SK-N-SH (cell line): ENCODE data around the gene SNX9. TPM values are rescaled to one million over a fixed set of nuclear protein-coding genes. Genes with fewer than 3 reads are reported as not detected.

Experiments used
- CTCF ChIA-PET: fragments of 300-600, 350-600 bp; formaldehyde crosslinking; extraction: SDS; loops from one replicate; lab custom pipeline; 2021; lab: Yijun Ruan, JAX
- POLR2A ChIA-PET: fragments of 350-600 bp; sonication (Branson Sonifier 250); formaldehyde crosslinking; extraction: SDS; loops from one replicate; lab custom pipeline; 2020; ENCODE audit warnings: antibody characterized with exemption, inconsistent platforms; lab: Yijun Ruan, JAX
- DNase-seq: peaks from one replicate; pipeline ENCODE4 v3.0.0; 2012
- H2AFZ ChIP-seq: fragments of 200-600 bp; sonication (generic); 2 replicates; pipeline ENCODE4 v1.8.1; 2016; ENCODE audit warnings: antibody characterized with exemption, mild to moderate bottlenecking, low read depth
- H3F3A ChIP-seq: fragments of 200-600 bp; sonication (generic); replicated peaks from 2 replicates; pipeline ENCODE3; 2016; ENCODE audit warnings: antibody characterized with exemption, mild to moderate bottlenecking; ENCODE audit not compliant: insufficient read depth
- H3K27ac ChIP-seq, 2 experiments: fragments of 200-500 bp in 1 of 2; fragments of 200-600 bp in 1 of 2; sonication (Bioruptor generic) in 1 of 2; sonication (generic), shearing (Covaris generic) in 1 of 2; 2 replicates each; pipeline versions ENCODE4 v1.5.1 to v1.6.1; 2014 to 2016; ENCODE audit warnings: low read depth in 2 of 2, inconsistent platforms in 1 of 2, low read length in 1 of 2, mild to moderate bottlenecking in 1 of 2, mixed read lengths in 1 of 2
- H3K27me3 ChIP-seq: fragments of 200-600 bp; sonication (generic), shearing (Covaris generic); 2 replicates; pipeline ENCODE4 v1.6.1; 2016; ENCODE audit warnings: mixed run types; ENCODE audit not compliant: insufficient read depth
- H3K36me3 ChIP-seq, 2 experiments: fragments of 200-500 bp in 1 of 2; fragments of 200-600 bp in 1 of 2; sonication (Bioruptor generic) in 1 of 2; sonication (generic) in 1 of 2; replicated peaks in 1 of 2; 2 replicates each; pipeline versions ENCODE3 to v1.5.1; 2014 to 2016; ENCODE audit warnings: low read length in 1 of 2, mild to moderate bottlenecking in 1 of 2; ENCODE audit not compliant: insufficient read depth in 2 of 2, control insufficient read depth in 1 of 2
- H3K4me1 ChIP-seq, 2 experiments: fragments of 200-500 bp in 1 of 2; fragments of 200-600 bp in 1 of 2; sonication (Bioruptor generic) in 1 of 2; sonication (generic), shearing (Covaris generic) in 1 of 2; 2 replicates each; pipeline versions ENCODE4 v1.5.1 to v1.6.1; 2014 to 2016; ENCODE audit warnings: low read depth in 1 of 2, low read length in 1 of 2, mixed run types in 1 of 2; ENCODE audit not compliant: insufficient read depth in 2 of 2, control insufficient read depth in 1 of 2
- H3K4me2 ChIP-seq: fragments of 200-600 bp; sonication (generic), shearing (Covaris generic); 2 replicates; pipeline ENCODE4 v1.6.1; 2017; ENCODE audit warnings: mixed run types
- H3K4me3 ChIP-seq, 2 experiments: fragments of 200-500 bp in 1 of 2; fragments of 200-600 bp in 1 of 2; sonication (Bioruptor generic) in 1 of 2; sonication (generic), shearing (Covaris generic) in 1 of 2; 2 replicates each; pipeline versions ENCODE4 v1.5.1 to v1.8.1; 2014 to 2016; ENCODE audit warnings: low read depth in 2 of 2, inconsistent platforms in 1 of 2, low read length in 1 of 2, mild to moderate bottlenecking in 1 of 2, mixed read lengths in 1 of 2, moderate library complexity in 1 of 2
- H3K79me2 ChIP-seq: fragments of 200-600 bp; sonication (generic); 2 replicates; pipeline ENCODE4 v1.8.1; 2017; ENCODE audit warnings: mild to moderate bottlenecking; ENCODE audit not compliant: insufficient read depth
- H3K9ac ChIP-seq: fragments of 200-600 bp; sonication (generic); 2 replicates; pipeline ENCODE4 v1.6.1; 2017; ENCODE audit warnings: mixed run types
- H3K9me2 ChIP-seq: fragments of 200-600 bp; sonication (generic); 2 replicates; pipeline ENCODE4 v1.6.1; 2017; ENCODE audit warnings: mixed run types
- H3K9me3 ChIP-seq: fragments of 200-600 bp; sonication (generic); 2 replicates; pipeline ENCODE4 v1.6.1; 2017; ENCODE audit warnings: mixed run types, mild to moderate bottlenecking, moderate library complexity
- H4K20me1 ChIP-seq: fragments of 200-600 bp; sonication (generic); 2 replicates; pipeline ENCODE4 v1.6.1; 2017; ENCODE audit warnings: mild to moderate bottlenecking, mixed run types; ENCODE audit not compliant: insufficient read depth
- ELF1 ChIP-seq: IDR thresholded peaks from 2 replicates; pipeline ENCODE4 v1.4.0; 2012
- FOXM1 ChIP-seq: IDR thresholded peaks from 2 replicates; pipeline ENCODE4 v1.4.0; 2012; ENCODE audit warnings: low read depth, mild to moderate bottlenecking
- MAX ChIP-seq: IDR thresholded peaks from 2 replicates; pipeline ENCODE4 v1.4.0; 2012; ENCODE audit warnings: low read depth
- MEF2A ChIP-seq: IDR thresholded peaks from 2 replicates; pipeline ENCODE4 v1.4.0; 2012; ENCODE audit warnings: low read depth, borderline replicate concordance
- MXI1 ChIP-seq: IDR thresholded peaks from 2 replicates; pipeline ENCODE4 v1.6.1; 2012; ENCODE audit warnings: mild to moderate bottlenecking, low read depth, low read length, improper control_type of control experiment
- NRF1 ChIP-seq: IDR thresholded peaks from 2 replicates; pipeline ENCODE4 v1.6.1; 2012; ENCODE audit warnings: low read depth, mild to moderate bottlenecking, low read length
- RAD21 ChIP-seq: IDR thresholded peaks from 2 replicates; pipeline ENCODE4 v1.6.1; 2012; ENCODE audit warnings: mild to moderate bottlenecking, low read length
- RCOR1 ChIP-seq: fragments of 150-350 bp; IDR thresholded peaks from 2 replicates; pipeline ENCODE4 v1.6.1; 2017; ENCODE audit warnings: antibody characterized with exemption, low read length
- RXRA ChIP-seq: IDR thresholded peaks from 2 replicates; pipeline ENCODE4 v1.4.0; 2012; ENCODE audit warnings: low read depth, mild to moderate bottlenecking, borderline replicate concordance
- SMC3 ChIP-seq: IDR thresholded peaks from 2 replicates; pipeline ENCODE4 v1.6.1; 2012; ENCODE audit warnings: low read depth, low read length, improper control_type of control experiment
- YY1 ChIP-seq: IDR thresholded peaks from 2 replicates; pipeline ENCODE4 v1.4.0; 2012; ENCODE audit warnings: low read depth, mild to moderate bottlenecking
- WGBS: methylation state at CpG from one replicate; pipeline ENCODE4 v1.1.6; 2017; ENCODE audit warnings: low lambda C conversion rate; 5-methylcytosine and 5-hydroxymethylcytosine counted together
- polyA plus RNA-seq, 3 experiments: library from polyadenylated mRNA; depleted of rRNA; stranded (reverse); fragments of >200 nt; gene quantifications; 2 replicates each; pipeline ENCODE4 v1.2.3, GENCODE V29; 2012
- TF ChIP-seq, protein P1 (sequence below): IDR thresholded peaks from 2 replicates; pipeline ENCODE4 v1.4.0; 2012; ENCODE audit warnings: low read depth, borderline replicate concordance
- TF ChIP-seq, protein P2 (sequence below): IDR thresholded peaks from 2 replicates; pipeline ENCODE4 v1.6.1; 2012; ENCODE audit warnings: mild to moderate bottlenecking, low read depth, low read length, moderate library complexity

SNX9 gene
- polyA plus RNA-seq, 1 of the 3 experiments (the other 2 are of a cell fraction): 31.6 TPM

DNA sequence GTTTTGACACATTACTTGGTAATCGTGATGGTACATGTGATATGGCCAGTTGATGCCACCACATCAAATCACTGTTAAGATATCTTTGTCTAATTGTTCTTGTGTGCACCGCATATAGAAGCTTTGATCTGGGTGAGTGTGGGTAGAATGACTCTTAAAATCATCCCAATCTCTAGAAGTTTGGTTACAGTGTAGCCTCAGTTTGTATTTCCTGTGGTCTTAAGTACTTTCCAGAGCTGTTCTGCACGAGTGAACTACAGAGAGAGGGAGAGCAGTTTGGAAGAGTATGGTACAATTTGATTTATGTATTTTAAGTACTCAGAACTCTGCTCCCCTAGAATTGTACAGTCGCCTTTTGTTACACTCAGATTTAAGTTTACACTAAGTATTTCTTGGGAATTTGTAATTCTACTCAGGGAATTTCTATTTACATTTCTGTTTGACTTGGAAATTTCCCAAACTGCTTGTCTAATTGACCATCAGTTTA lies 37.5 kb downstream of the SNX9 start (continued):
- TF ChIP-seq, protein P1, sequence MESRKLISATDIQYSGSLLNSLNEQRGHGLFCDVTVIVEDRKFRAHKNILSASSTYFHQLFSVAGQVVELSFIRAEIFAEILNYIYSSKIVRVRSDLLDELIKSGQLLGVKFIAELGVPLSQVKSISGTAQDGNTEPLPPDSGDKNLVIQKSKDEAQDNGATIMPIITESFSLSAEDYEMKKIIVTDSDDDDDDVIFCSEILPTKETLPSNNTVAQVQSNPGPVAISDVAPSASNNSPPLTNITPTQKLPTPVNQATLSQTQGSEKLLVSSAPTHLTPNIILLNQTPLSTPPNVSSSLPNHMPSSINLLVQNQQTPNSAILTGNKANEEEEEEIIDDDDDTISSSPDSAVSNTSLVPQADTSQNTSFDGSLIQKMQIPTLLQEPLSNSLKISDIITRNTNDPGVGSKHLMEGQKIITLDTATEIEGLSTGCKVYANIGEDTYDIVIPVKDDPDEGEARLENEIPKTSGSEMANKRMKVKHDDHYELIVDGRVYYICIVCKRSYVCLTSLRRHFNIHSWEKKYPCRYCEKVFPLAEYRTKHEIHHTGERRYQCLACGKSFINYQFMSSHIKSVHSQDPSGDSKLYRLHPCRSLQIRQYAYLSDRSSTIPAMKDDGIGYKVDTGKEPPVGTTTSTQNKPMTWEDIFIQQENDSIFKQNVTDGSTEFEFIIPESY: no peak
- TF ChIP-seq MAX: no peak
- TF ChIP-seq MXI1: no peak
- TF ChIP-seq YY1: no peak
- TF ChIP-seq, protein P2, sequence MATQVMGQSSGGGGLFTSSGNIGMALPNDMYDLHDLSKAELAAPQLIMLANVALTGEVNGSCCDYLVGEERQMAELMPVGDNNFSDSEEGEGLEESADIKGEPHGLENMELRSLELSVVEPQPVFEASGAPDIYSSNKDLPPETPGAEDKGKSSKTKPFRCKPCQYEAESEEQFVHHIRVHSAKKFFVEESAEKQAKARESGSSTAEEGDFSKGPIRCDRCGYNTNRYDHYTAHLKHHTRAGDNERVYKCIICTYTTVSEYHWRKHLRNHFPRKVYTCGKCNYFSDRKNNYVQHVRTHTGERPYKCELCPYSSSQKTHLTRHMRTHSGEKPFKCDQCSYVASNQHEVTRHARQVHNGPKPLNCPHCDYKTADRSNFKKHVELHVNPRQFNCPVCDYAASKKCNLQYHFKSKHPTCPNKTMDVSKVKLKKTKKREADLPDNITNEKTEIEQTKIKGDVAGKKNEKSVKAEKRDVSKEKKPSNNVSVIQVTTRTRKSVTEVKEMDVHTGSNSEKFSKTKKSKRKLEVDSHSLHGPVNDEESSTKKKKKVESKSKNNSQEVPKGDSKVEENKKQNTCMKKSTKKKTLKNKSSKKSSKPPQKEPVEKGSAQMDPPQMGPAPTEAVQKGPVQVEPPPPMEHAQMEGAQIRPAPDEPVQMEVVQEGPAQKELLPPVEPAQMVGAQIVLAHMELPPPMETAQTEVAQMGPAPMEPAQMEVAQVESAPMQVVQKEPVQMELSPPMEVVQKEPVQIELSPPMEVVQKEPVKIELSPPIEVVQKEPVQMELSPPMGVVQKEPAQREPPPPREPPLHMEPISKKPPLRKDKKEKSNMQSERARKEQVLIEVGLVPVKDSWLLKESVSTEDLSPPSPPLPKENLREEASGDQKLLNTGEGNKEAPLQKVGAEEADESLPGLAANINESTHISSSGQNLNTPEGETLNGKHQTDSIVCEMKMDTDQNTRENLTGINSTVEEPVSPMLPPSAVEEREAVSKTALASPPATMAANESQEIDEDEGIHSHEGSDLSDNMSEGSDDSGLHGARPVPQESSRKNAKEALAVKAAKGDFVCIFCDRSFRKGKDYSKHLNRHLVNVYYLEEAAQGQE: no peak
- TF ChIP-seq RAD21: no peak
- TF ChIP-seq ELF1: no peak
- no peak for TF ChIP-seq RCOR1

- WGBS: 90% methylated on average over 4 of the region's 4 CpGs
- H3F3A ChIP-seq: peaks cover 15% of the 10 kb centered on the region
- ChIA-PET CTCF (interaction anchor here (0.8 to 2.2 kb wide), 2 partner anchors 13 to 211 kb away, joined by 3 to 9 read pairs; no protein-coding TSS in a partner anchor), POLR2A (no interaction called here)
- no peaks in the 10 kb centered on the region for H3K27me3 ChIP-seq
- H3K9me3 ChIP-seq: no peaks in the 10 kb centered on the region; the same call in 1 of the 2 replicates
- no peak overlapping the region for H2AFZ ChIP-seq
- no peak for DNase-seq
- no peak for TF ChIP-seq RXRA
- no peak for TF ChIP-seq SMC3
- TF ChIP-seq FOXM1: no peak
- no peak for TF ChIP-seq MEF2A
- no peak for TF ChIP-seq NRF1
- TF ChIP-seq RAD21: no peak
- peaks cover 99% of the 10 kb centered on the region for H3K79me2 ChIP-seq
- no peak overlapping the region for H3K9ac ChIP-seq
- H4K20me1 ChIP-seq: peaks cover 72% of the 10 kb centered on the region
- H3K27ac ChIP-seq: peak overlapping the region in 1 of 2 experiments; percentile 49; a peak in 1 of 4 replicates
- H3K9me2 ChIP-seq: no peaks in the 10 kb centered on the region
- H3K4me1 ChIP-seq: peaks cover 10 to 34% of the 10 kb centered on the region in 2 experiments; a peak in 3 of 4 replicates
- no peak overlapping the region for H3K4me3 ChIP-seq
- no peaks in the 10 kb centered on the region for H3K36me3 ChIP-seq
- peak overlapping the region; percentile 45; the same call in 1 of the 2 replicates for H3K4me2 ChIP-seq
Observed at GRCh38 chr6:157861184-157861583, 38.1 kb downstream of the SNX9 start.
